ENCODE measurements around the gene NFIX.

NFIX gene

DNA sequence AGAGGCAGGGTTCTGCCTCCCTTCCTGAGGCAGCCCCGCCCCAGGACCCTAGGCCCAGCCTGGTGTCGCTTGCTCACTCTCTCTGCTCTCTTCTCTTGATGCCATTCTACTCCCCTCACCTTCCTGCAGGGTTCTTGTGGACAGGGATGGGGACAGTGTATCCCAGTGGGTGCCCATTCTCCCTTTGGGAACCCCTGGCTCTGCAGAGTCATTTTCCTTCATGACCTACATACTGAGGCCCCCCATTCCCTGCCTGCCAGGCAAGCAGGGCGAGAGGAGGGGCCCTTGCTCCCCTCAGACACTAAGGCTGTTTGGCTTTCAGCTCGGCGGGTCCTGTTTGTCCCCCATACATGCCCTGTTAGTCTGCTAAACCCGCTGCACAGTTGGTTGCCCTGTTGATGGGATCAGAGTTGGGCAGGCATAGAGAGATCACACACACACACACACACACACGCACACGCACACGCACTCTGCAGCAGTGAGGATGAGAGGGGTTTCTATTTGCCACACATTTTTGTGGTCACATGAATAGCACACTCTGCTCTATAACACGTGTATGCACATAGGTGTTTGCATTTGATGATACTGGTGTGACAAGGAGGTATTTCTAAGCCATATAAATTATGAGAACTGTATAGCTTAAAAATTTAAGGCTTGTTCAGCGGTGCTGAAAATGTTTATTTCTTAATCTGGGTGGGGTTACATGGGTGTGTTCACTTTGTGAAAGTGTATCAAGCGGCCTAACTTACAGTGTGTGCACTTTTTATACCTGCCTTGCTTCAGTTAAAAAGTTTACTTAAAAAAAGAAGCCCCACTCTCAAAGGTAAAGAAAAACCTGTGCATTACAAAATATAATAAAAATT is 20.3 kb downstream of the NFIX start:
- H3K27ac ChIP-seq = peak overlapping the region in 18 of 21 experiments; percentile 57 to 97 (median 91)
- H3K4me3 ChIP-seq = peak overlapping the region in 1 of 7 experiments; percentile 30

DNA sequence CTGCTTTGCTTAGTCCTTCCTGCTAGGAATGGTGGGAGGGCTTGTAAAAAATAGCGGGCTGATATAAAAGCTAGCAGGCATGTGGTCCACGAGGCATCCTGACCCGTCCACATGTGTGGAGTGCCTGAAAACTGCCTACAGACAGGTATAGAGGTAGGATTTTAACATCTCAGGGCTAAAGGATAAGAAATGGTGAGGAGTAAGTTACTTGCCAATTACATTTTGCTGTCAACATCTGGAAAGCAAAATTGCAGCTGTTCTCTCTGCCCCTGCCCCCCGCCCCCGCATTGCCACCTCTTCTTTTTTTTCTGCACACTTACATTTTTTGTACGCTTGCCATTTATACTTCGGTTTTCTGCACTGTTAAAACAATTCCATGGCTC is 21.0 kb downstream of the NFIX start:
- H3K27ac ChIP-seq = peak overlapping the region in 17 of 21 experiments; percentile 33 to 97 (median 91)
- H3K4me3 ChIP-seq = peak overlapping the region in 2 of 7 experiments; percentile 9 to 30

DNA sequence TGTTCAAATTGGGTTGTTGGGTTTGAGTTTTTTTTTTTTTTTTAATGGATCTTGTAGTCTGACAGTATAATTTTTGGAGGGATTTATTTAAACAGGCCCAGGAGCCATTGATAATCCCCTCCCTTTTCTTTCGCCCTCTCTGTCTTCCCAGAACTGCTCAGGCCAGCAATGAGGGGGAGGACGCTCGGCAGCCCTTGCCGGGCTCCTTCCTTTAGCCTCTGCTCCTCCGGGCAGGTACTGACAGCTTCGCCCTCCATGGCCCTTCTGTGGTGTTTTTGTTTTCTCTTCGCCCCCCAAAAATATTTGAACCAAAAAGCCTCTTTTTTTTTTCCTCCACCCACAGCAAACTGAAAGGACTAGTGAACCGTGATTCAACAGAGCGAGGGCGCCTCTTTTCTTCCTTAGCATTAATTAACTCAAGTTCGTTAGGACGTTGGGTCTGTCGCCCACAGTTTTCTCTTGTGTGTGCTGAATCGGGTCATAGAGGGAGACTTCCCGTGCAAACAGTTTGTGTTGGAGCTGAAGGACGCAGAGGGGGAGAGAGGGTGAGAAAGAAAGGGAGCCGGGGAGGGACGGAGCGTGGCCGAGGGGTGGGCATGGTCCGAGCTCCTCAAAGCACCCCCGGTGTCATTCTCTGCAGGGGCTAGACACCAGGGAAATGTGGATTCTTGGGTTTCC is 21.5 kb downstream of the NFIX start:
- Histone ChIP-seq H3K27ac (peak overlapping the region in 20 of 21 experiments; percentile 33 to 97 (median 91)), H3K4me3 (peak overlapping the region in 3 of 7 experiments; percentile 8 to 30 (median 9))

GRCh38 chr19:13017306-13018034 is 22.2 kb downstream of the NFIX start:
- peak overlapping the region in 3 of 7 experiments; percentile 8 to 30 (median 9) for H3K4me3 ChIP-seq

DNA sequence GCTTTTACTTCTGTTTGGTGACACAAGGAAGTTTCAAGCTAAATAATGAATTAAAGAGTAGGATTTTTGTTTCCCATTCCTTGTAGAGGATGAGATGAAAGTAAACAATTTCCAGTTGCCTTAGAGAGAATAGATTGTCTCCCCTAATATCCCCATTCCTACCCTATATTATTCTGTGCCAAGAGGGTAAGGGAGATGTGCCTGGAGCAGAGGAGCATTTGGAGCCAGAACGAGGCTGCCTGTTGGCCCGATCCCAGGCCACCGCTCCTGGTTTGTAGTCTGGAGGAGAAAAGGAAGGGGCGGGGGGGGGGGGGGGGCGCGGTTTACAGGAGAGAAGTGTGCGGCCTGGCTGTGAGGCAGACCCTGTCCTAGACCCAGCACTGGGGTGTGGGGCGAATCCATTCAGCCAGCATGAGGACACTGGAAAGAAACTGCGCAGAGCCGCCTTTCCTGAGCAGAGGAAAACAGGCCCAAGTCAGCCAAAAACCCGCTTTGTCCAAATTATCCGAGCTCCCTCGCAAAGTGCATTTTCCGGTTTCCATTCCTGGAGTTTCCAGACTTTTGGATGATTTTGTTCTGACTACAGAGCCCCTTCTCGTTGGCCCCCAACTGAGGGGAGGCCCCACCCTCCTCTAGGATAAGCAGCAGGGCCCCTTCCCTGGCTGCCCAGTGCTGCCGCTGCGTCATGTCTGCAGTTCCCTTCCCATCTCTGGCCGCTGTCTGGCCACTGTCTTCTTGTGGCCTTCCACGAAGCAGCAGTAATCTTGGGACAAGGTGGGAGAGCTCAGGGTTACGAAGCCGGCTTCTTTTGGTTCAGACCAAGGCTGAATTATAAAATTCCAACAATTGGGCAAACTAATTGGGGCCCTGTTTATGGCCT is 23.0 kb downstream of the NFIX start:
- Histone ChIP-seq H3K27ac (peak overlapping the region in 20 of 21 experiments; percentile 37 to 97 (median 91)), H3K4me3 (peak overlapping the region in 2 of 7 experiments; percentile 7 to 8)

More at GRCh38 chr19:13017306-13018034, 22.2 kb downstream of the NFIX start:
- peak overlapping the region in 20 of 21 experiments; percentile 37 to 97 (median 91) for H3K27ac ChIP-seq

DNA sequence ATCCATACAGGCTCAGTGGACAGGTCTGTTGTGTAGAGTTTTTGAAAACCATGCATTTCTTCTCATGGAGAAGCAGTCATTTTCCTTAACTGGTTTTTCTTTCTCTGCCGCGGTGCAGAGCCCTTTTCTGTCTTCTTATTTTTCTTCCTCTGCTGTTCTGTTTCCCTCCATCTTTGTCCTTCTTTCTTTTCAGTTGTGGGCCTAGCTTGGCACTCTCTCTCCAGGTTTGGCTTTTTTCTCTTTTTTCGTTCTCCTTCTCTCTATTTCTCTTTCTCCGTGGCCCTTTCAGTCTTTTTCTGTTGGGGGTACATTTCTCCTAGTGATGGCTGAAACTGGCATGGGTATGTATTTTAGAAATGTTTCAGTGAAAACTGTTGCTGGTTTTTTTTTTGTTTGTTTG is 24.1 kb downstream of the NFIX start:
- Histone ChIP-seq H3K27ac (peak overlapping the region in 16 of 21 experiments; percentile 44 to 97 (median 92)), H3K4me3 (no peak overlapping the region)

DNA sequence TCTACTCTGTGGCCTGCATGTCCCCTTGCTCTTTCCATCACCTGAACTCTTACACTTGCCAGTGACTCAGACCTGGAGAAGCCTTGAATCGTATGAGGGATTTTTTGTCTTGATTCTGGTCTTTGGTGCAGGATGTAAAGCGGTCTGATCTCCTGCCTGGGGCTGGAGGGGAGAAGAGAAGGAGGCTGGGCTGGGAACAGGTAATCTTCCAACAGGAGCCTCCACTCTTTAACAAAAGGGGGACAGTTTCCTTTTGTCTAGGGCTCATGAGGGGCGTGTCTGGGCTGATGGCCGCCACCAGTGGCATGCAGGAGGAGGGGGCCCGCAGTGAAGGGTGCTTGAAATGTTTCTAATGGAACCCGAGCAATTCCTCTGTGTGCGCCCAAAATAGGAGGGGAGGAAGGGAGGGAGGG is 24.7 kb downstream of the NFIX start:
- Histone ChIP-seq H3K27ac (peak overlapping the region in 15 of 21 experiments; percentile 44 to 97 (median 92)), H3K4me3 (no peak overlapping the region)

DNA sequence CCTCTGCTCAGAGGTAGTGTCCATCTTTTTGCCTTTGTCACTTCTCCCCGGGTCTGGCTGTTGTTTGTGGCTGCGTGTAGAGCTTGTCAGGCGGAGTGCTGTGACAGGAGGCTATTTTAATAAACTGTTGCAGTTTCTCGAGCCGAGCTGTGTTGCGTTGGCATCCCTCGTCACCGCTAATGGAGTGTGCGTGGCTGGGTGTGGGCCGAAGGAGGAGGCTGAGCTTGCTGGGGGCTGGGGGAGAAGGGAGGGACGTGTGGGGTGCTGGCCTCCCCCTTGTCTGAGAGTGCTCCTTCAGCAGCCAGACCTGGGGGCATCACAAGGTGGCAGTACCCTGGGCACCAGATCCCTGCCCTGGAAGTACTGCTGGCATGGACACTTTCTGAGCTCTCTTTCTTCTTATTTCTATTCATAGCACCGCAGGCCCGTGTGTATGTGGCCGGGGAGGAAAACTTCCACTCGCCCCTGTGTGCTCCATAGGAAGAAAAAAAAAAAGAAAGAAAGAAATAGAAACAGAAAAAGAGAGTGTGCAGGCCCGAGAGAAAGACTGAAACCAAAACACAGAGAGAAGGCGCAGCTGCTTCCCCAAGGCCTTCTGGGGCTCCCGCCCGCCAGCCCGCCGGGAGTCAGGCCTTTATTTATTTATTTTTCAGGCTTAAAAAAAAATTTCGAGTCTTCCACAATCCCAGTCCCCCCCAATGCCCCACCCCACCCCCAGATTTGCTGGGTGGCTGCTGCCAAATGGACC is 27.0 kb downstream of the NFIX start:
- H3K27ac ChIP-seq = peak overlapping the region in 20 of 21 experiments; percentile 64 to 97 (median 91)
- H3K4me3 ChIP-seq = peak overlapping the region in 6 of 7 experiments; percentile 17 to 44 (median 28)

- H3K4me3 ChIP-seq = peak overlapping the region; percentile 14 to 44 (median 25)
- peak overlapping the region in 20 of 21 experiments; percentile 64 to 97 (median 91) for H3K27ac ChIP-seq
These were observed 27.8 kb downstream of the NFIX start for GRCh38 chr19:13022859-13023636.

GRCh38 chr19:13023656-13024055 is 28.4 kb downstream of the NFIX start:
- H3K4me3 ChIP-seq = peak overlapping the region; percentile 14 to 44 (median 25)
- H3K27ac ChIP-seq = peak overlapping the region in 19 of 21 experiments; percentile 19 to 97 (median 91)

DNA sequence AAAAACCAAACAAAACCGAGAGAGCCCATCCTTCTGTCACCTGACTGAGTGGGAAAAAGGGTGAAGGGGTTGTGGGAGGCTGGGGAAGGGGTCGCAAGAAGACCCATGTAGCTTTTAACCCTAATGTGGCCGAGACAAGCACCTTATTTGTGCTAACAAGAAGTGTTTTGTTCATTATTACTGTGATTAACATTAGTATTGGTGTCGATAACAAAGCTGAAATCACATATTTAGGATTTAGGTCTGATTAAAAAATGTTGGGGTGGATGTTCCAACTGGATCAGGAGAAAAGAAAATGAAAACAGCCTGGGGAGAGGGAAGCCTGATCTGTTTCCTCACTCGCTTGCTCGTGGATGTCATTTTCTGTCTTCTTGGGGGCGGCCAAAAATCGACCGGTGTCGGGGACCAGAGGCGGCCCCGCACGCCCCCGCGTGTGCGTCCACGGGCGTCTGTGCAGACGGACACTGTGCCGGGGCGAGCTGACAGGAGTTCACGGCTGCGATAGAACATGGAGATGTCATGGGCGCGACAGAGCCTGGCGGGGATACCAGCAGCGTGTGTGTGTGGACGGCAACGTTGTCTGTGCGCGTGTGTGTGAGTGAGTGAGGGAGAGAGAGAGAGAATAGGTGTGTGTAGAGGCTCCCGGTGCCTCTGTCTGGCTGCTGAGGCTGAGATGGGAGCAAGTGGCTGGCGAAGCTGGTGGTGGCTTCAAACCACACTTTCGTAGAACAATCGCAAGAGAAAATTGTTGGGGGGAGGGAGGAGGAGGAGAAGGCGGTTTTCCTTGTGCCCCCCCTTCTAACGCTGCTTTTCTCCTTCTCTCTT is 29.1 kb downstream of the NFIX start:
- Histone ChIP-seq H3K27ac (peak overlapping the region in 20 of 21 experiments; percentile 19 to 97 (median 91)), H3K4me3 (peak overlapping the region; percentile 17 to 44 (median 25))

GRCh38 chr19:13024951-13025697 is 29.8 kb downstream of the NFIX start:
- Histone ChIP-seq H3K27ac (peak overlapping the region in 17 of 21 experiments; percentile 29 to 97 (median 92)), H3K4me3 (peak overlapping the region; percentile 17 to 44 (median 25))

DNA sequence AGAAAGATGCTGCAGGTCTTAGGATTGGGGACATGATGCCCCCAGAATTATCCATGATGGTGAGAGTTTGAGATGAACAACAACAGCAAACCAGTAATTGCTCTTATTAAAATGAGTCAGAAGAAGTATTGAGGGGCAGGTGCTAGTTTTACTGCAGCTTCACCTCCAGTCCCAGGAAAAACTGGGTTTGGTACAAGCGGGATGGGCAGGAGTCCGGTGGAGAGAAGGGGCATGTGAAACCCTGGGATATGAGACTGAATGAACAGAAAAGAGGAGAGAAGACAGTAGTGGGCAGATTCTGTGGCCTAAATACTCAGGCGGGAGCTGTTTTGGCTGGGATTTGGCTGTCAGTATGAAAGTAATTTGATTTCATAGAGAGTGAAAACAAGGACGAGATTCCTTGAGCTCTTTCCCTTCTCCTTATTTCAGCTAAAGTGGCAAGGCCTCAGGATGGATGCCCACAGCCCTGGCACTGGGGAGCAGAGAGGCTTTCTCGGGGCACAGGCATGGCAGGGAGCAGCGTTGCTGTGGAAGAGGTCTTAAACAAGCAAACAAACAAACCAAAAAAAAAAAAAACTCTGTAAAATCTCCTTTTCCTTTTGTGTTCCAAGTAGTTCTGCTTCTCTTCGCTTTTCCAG is 30.7 kb downstream of the NFIX start:
- peak overlapping the region in 5 of 7 experiments; percentile 8 to 44 (median 25) for H3K4me3 ChIP-seq
- peak overlapping the region in 18 of 21 experiments; percentile 13 to 97 (median 92) for H3K27ac ChIP-seq

GRCh38 chr19:13026462-13027370 is 31.4 kb downstream of the NFIX start:
- H3K4me3 ChIP-seq = peak overlapping the region in 5 of 7 experiments; percentile 8 to 44 (median 25)

More at GRCh38 chr19:13026462-13027370, 31.4 kb downstream of the NFIX start:
- peak overlapping the region in 16 of 21 experiments; percentile 13 to 97 (median 92) for H3K27ac ChIP-seq
